GM06990 (cell line): ENCODE data around the gene NPTN.

Source experiments
- DNase-seq: peaks from one replicate; pipeline ENCODE4 v3.0.0-alpha.2; 2011; ENCODE audit not compliant: insufficient read length; ENCODE audit errors: extremely low read depth
- H3K27me3 ChIP-seq: replicated peaks from 2 replicates; pipeline ENCODE4 v1.6.0; 2011; ENCODE audit warnings: low read length; ENCODE audit not compliant: control insufficient read depth, insufficient read depth
- H3K36me3 ChIP-seq: 2 replicates; pipeline ENCODE4 v1.5.1; 2011; ENCODE audit warnings: low read length; ENCODE audit not compliant: control insufficient read depth, insufficient read depth
- H3K4me3 ChIP-seq: replicated peaks from 2 replicates; pipeline ENCODE4 v1.5.1; 2011; ENCODE audit warnings: low read depth, mild to moderate bottlenecking, control low read depth, low read length
- CTCF ChIP-seq: IDR thresholded peaks from 2 replicates; pipeline ENCODE4 v1.5.1; 2011; ENCODE audit warnings: low read length, control low read depth, mild to moderate bottlenecking, inconsistent platforms; ENCODE audit not compliant: insufficient read depth, poor library complexity, severe bottlenecking

Gene NPTN

GRCh38 chr15:73602992-73603391 lies 30.2 kb downstream of the NPTN start:
- no peak overlapping the region for H3K4me3 ChIP-seq
- no peaks in the 10 kb centered on the region; the same call in 1 of the 2 replicates for H3K36me3 ChIP-seq
- DNase-seq, result no peak
- H3K27me3 ChIP-seq, result no peaks in the 10 kb centered on the region
- TF ChIP-seq CTCF, result no peak

DNA sequence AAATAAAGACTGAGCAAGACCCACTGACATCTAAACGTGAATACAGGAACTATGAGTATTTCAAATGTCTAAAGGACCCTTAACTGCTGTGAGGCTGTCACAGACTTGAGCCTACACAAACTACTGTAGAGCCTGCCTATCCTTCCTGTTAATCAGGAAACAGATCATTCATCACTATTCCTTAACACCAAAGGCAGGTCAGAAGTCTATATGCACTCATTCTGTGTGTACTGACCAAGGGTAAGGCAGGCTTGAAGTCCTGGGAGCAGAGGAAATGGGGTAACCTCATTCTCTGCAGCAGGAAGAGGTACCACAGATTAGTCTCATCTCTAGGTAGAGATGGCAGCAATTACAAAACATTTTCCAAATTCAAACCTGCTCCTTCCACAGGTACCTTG lies 30.7 kb downstream of the NPTN start:
- no peak for TF ChIP-seq CTCF
- Histone ChIP-seq H3K36me3 (no peaks in the 10 kb centered on the region; the same call in none of the 2 replicates), H3K4me3 (no peak overlapping the region), H3K27me3 (no peaks in the 10 kb centered on the region)
- no peak for DNase-seq

GRCh38 chr15:73601451-73602445 lies 31.4 kb downstream of the NPTN start:
- no peaks in the 10 kb centered on the region for H3K27me3 ChIP-seq
- H3K4me3 ChIP-seq, result no peak overlapping the region
- peaks cover 2% of the 10 kb centered on the region for H3K36me3 ChIP-seq
- no peak for DNase-seq
- TF ChIP-seq CTCF, result no peak

GRCh38 chr15:73600413-73601335 lies 32.5 kb downstream of the NPTN start:
- peaks cover 2% of the 10 kb centered on the region for H3K36me3 ChIP-seq
- H3K4me3 ChIP-seq, result no peak overlapping the region
- no peaks in the 10 kb centered on the region for H3K27me3 ChIP-seq
- DNase-seq, result no peak
- TF ChIP-seq CTCF, result no peak

GRCh38 chr15:73599934-73600333 lies 33.3 kb downstream of the NPTN start:
- H3K4me3 ChIP-seq, result no peak overlapping the region
- peaks cover 2% of the 10 kb centered on the region; the same call in 1 of the 2 replicates for H3K36me3 ChIP-seq
- H3K27me3 ChIP-seq, result no peaks in the 10 kb centered on the region
- no peak for DNase-seq
- no peak for TF ChIP-seq CTCF
